ENCODE data around the gene LRFN4. TPM values are rescaled to one million over a fixed set of nuclear protein-coding genes. Genes with fewer than 3 reads are reported as not detected.

LRFN4 gene
- total RNA-seq, 4 donors from 2014 or later = 7.1 to 17.5 (median 9.2) TPM

DNA sequence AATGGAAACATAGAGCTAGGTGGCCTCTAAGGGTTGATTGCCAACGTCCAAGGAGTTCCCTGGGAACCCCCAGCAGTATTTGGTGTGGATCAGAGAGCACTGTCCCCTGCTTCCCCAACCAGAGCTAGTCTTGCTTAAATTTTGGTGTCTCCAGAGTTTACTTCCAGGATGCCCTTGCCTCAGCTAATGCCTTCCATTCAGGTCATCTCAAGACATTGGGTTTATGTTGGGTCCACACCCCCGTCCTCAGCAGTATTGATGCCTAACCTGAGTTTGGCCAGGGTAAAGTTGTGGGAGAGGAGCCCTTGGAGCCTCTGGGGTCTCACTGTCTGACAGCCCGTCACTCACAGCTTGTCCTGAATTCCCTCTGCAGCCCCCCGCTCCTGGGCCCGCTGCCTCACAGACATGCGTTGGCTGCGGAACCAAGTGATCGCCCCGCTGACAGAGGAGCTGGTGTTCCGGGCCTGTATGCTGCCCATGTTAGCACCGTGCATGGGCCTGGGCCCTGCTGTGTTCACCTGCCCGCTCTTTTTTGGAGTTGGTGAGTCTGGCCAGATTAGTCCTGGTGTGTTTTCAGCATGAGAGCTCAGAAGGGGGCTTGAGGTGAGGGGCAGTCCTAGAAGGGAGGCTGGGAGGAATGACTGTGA, 12.2 kb upstream of the LRFN4 start:
- Histone ChIP-seq H3K36me3 (peaks cover 0 to 50% of the 10 kb centered on the region in 2 donors), H3K4me3 (peak overlapping the region in 1 of 2 donors; percentile 80), H3K27ac (peak overlapping the region in 2 of 4 donors; percentile 98), H3K9me3 (no peaks in the 10 kb centered on the region), H3K4me1 (peaks cover 3 to 54% (median 20%) of the 10 kb centered on the region in 3 donors), H3K27me3 (no peaks in the 10 kb centered on the region)
- TF ChIP-seq POLR2A (IDR thresholded peaks at IDR 0.05) = no peak
- WGBS, 2 donors (ENCODE audit: low coverage in 1 of 2) = 55 to 88% methylated on average over 3 to 5 of the region's 12 CpGs
- ATAC-seq = no peak

DNA sequence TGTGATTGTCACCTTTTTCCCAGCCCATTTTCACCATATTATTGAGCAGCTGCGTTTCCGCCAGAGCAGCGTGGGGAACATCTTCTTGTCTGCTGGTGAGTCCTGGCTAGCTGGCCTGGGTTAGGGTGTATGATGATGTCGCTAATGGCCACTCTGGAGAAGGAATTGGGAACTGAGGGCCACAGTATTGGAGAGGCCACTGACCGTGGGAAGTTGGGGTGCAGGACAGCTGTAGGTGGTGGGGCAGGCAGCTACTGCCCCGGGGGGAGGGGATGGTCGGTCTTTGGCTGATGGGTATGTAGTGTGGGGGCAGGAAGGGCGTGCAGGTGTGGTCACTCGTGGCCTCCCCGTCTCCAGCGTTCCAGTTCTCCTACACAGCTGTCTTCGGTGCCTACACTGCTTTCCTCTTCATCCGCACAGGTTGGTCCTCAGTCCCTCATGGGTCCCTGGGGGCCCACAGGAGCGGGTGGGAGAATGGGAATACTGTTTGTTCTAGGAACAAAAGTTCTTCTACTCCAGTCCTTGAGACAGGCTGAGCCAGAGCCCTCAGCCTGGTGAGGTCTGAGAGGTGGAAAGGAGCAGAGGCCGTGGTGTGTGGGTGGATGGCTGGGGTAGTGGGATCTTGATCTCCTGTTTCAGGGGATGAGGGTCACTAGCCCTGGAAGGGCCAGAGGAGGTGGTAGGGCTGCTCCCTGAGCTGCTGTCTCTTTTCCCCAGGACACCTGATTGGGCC, 11.6 kb upstream of the LRFN4 start:
- no peak overlapping the region for H3K4me3 ChIP-seq
- H3K36me3 ChIP-seq = peaks cover 0 to 55% of the 10 kb centered on the region in 2 donors
- no peak for ATAC-seq
- no peaks in the 10 kb centered on the region for H3K9me3 ChIP-seq
- 100% methylated on average over 2 of the region's 15 CpGs; no CpG with 5 or more reads in 1 of the 2 donors for WGBS, 2 donors (ENCODE audit: low coverage in 1 of 2)
- no peak overlapping the region for H3K27ac ChIP-seq
- H3K4me1 ChIP-seq = peaks cover 3 to 47% (median 20%) of the 10 kb centered on the region in 3 donors
- no peaks in the 10 kb centered on the region for H3K27me3 ChIP-seq
- TF ChIP-seq POLR2AphosphoS5 (IDR thresholded peaks at IDR 0.05) (no peak), CTCF (IDR thresholded peaks at IDR 0.05) (no peak), POLR2A (IDR thresholded peaks at IDR 0.05) (no peak), EP300 (IDR thresholded peaks at IDR 0.05) (no peak)

GRCh38 chr11:66845876-66846212, 11.0 kb upstream of the LRFN4 start:
- Histone ChIP-seq H3K36me3 (peaks cover 0 to 60% of the 10 kb centered on the region in 2 donors), H3K4me1 (peaks cover 3 to 42% (median 20%) of the 10 kb centered on the region in 3 donors), H3K9me3 (no peaks in the 10 kb centered on the region), H3K27ac (no peak overlapping the region), H3K4me3 (no peak overlapping the region), H3K27me3 (no peaks in the 10 kb centered on the region)
- ATAC-seq = no peak
- 50% methylated on average over 1 of the region's 9 CpGs; no CpG with 5 or more reads in 1 of the 2 donors for WGBS, 2 donors (ENCODE audit: low coverage in 1 of 2)
- TF ChIP-seq POLR2AphosphoS5 (IDR thresholded peaks at IDR 0.05) (no peak), EP300 (IDR thresholded peaks at IDR 0.05) (no peak), CTCF (IDR thresholded peaks at IDR 0.05) (no peak)

GRCh38 chr11:66846671-66847091, 10.2 kb upstream of the LRFN4 start:
- Histone ChIP-seq H3K4me1 (peaks cover 3 to 34% (median 16%) of the 10 kb centered on the region in 3 donors), H3K27ac (no peak overlapping the region), H3K27me3 (no peaks in the 10 kb centered on the region), H3K36me3 (peaks cover 0 to 60% of the 10 kb centered on the region in 2 donors), H3K9me3 (no peaks in the 10 kb centered on the region), H3K4me3 (no peak overlapping the region)
- WGBS, 2 donors (ENCODE audit: low coverage in 1 of 2) = 86% methylated on average over 4 of the region's 4 CpGs; no CpG with 5 or more reads in 1 of the 2 donors
- no peak for ATAC-seq
- TF ChIP-seq POLR2A (IDR thresholded peaks at IDR 0.05) (no peak), CTCF (IDR thresholded peaks at IDR 0.05) (no peak), POLR2AphosphoS5 (IDR thresholded peaks at IDR 0.05) (no peak), EP300 (IDR thresholded peaks at IDR 0.05) (no peak)

DNA sequence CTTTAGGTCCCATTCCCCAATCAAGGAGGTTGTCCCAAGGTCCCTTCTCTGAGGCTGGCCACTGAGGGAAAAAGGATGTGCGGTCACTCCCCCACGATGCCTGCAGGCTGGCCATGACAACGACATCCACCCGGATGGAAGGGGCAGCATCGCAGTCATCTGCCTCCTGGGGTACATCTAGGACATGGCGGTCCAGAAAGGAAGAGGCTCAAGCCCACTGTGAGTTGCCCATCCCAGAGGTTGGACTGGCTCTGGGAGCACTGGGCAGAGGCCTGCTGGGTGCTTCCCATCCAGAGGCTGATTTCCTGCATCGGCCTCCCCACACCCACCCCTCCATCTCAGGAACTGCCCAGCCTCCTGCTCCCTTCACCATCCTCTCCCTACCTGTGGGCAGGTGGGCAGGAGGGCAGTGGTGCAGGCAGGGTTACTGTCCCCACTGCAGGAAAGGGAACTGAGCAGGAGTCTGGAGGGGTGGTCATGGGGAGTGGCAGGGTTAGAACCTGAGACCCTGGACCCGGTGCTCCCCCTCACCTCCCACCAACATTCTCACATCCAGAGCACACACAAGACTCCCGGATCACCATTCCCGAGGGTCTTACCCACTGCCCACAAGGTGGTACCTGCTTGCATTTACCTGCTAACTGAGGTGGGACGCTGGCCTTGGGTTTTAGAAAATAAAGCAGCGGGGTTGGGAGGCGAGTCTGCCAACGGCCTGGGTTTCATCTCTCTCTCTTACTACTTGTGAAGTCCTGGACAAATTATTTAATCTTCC, 9.2 kb upstream of the LRFN4 start:
- Histone ChIP-seq H3K27me3 (no peaks in the 10 kb centered on the region), H3K4me1 (peaks cover 0 to 24% (median 10%) of the 10 kb centered on the region in 3 donors), H3K4me3 (no peak overlapping the region), H3K27ac (no peak overlapping the region), H3K36me3 (peaks cover 0 to 60% of the 10 kb centered on the region in 2 donors), H3K9me3 (no peaks in the 10 kb centered on the region)
- WGBS, 2 donors (ENCODE audit: low coverage in 1 of 2) = 64 to 79% methylated on average over 4 to 5 of the region's 14 CpGs
- TF ChIP-seq POLR2A (IDR thresholded peaks at IDR 0.05) (no peak), CTCF (IDR thresholded peaks at IDR 0.05) (no peak), EP300 (IDR thresholded peaks at IDR 0.05) (no peak), POLR2AphosphoS5 (IDR thresholded peaks at IDR 0.05) (no peak)
- ATAC-seq = no peak
